Ovary (tissue), 9 donors: ENCODE results near the gene RASSF10. TPM values are rescaled to one million over a fixed set of nuclear protein-coding genes. Genes with fewer than 3 reads are reported as not detected.

ENCODE experiments used
- DNase-seq, 5 donors: peaks; one replicate each; pipeline ENCODE4 v3.0.0-alpha.2; 2019 to 2020
- H3K27ac ChIP-seq, 2 donors: fragments of 200-600 bp; one replicate each; pipeline versions ENCODE4 v1.5.1 to v1.8.0; 2019 to 2022
- H3K27me3 ChIP-seq: fragments of 200-600 bp; one replicate; pipeline ENCODE4 v1.8.0; 2022
- H3K36me3 ChIP-seq: fragments of 200-600 bp; sonication (generic); one replicate; pipeline ENCODE4 v1.5.1; 2019
- H3K4me1 ChIP-seq: one replicate; pipeline ENCODE4 v1.8.1; 2013; ENCODE audit warnings: mild to moderate bottlenecking, moderate library complexity; ENCODE audit not compliant: insufficient read depth
- H3K4me3 ChIP-seq: fragments of 200-600 bp; sonication (generic); one replicate; pipeline ENCODE4 v1.5.1; 2017
- H3K9me3 ChIP-seq, 2 donors: fragments of 200-600 bp in 1 of 2; sonication (generic) in 1 of 2; one replicate each; pipeline versions ENCODE4 v1.5.1 to v1.8.1; 2013 to 2019; ENCODE audit warnings: mild to moderate bottlenecking in 1 of 2, moderate library complexity in 1 of 2
- EP300 ChIP-seq: sonication (generic); formaldehyde crosslinking; IDR thresholded peaks from one replicate; pipeline ENCODE4 v1.6.1; 2017; ENCODE audit warnings: antibody characterized with exemption
- POLR2A ChIP-seq: fragments of 450-650 bp; IDR thresholded peaks from one replicate; pipeline ENCODE4 v1.6.1; 2017; ENCODE audit warnings: antibody characterized with exemption, mild to moderate bottlenecking, moderate library complexity
- WGBS, 3 donors: extraction: QIAGEN DNeasy Blood & Tissue Kit in 1 of 3; methylation state at CpG; one replicate each; pipeline versions ENCODE4 v1.1.5 to v1.1.7; 2013 to 2017; 5-methylcytosine and 5-hydroxymethylcytosine counted together
- intact Hi-C, 4 donors: fragments of 100-400 bp; cut with DNase I; formaldehyde crosslinking; loops; one replicate each; pipeline versions ENCODE4 v1.11.0 to v1.15.1; 2022 to 2023
- polyA plus RNA-seq, 2 donors: library from polyadenylated mRNA; stranded (reverse); fragments of 200-250 nt in 1 of 2; fragments of 350-450 nt in 1 of 2; fragmentation: Illumina TruSeq in 1 of 2; extraction: RNeasy Lipid Tissue Mini Kit (QIAGEN cat#74804) in 1 of 2; gene quantifications; one replicate each; pipeline ENCODE4 v1.2.3, GENCODE V29; 2013 to 2014
- total RNA-seq, 7 donors: library from RNA; depleted of rRNA in 2 of 7; stranded (reverse); fragments of >200 nt in 2 of 7; fragmentation: NEBNext Ultra II Directional in 3 of 7; extraction: Animal tissue kit (Norgen Biotek cat#: 25700) in 3 of 7; gene quantifications; one replicate each; pipeline versions ENCODE4 v1.1.0 to v1.2.4, GENCODE V29; 2016 to 2023
- TF ChIP-seq, protein P1 (sequence below), 3 donors: fragments of 450-650 bp in 2 of 3; fragments of 200-600 bp in 1 of 3; IDR thresholded peaks; one replicate each; pipeline versions ENCODE4 v1.5.1 to v1.8.0; 2016 to 2022; ENCODE audit warnings: antibody characterized with exemption in 3 of 3, mild to moderate bottlenecking in 1 of 3
- donor health status: DM: no; HTN: no; CAD: no; lungs with moderate emphysema.
- donor health status: DM: no; HTN: no; CAD: no.
- donor health status: Bipolar disorder and iron deficiency.
- donor health status: DM: yes; HTN: yes; CAD: no.
- donor health status: DM: no; HTN: no; CAD: no.
- donor health status: DM: yes; HTN: yes; CAD: no.

The RASSF10 gene
- total and polyA plus RNA-seq, 9 donors = 0.36 to 3.8 (median 0.72) TPM; not detected in 3

DNA sequence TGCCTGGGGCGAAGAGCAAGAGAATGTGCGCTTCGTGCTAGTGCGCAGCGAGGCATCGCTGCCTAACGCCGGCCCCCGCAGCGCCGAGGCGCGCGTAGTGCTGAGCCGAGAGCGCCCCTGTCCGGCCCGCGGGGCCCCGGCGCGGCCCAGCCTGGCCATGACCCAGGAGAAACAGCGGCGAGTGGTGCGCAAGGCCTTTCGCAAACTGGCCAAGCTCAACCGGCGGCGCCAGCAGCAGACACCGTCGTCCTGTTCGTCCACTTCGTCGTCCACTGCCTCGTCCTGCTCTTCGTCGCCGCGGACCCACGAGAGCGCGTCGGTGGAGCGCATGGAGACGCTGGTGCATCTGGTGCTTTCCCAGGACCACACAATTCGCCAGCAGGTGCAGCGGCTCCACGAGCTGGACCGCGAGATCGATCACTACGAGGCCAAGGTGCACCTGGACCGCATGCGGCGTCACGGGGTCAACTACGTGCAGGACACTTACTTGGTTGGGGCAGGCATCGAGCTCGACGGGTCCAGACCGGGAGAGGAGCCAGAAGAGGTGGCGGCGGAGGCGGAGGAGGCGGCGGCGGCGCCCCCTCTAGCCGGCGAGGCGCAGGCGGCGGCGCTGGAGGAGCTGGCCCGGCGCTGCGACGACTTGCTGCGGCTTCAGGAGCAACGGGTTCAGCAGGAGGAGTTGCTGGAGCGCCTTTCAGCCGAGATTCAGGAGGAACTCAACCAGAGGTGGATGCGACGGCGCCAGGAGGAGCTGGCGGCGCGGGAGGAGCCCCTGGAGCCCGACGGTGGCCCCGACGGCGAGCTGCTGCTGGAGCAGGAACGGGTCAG is 1.0 kb downstream of the RASSF10 start:
- H3K9me3 ChIP-seq = no peaks in the 10 kb centered on the region
- H3K27me3 ChIP-seq = no peaks in the 10 kb centered on the region
- WGBS, 3 donors = 1 to 2% (median 1%) methylated on average over 56 to 94 of the region's 94 CpGs
- TF ChIP-seq POLR2A (no peak), EP300 (no peak)
- TF ChIP-seq, protein P1, sequence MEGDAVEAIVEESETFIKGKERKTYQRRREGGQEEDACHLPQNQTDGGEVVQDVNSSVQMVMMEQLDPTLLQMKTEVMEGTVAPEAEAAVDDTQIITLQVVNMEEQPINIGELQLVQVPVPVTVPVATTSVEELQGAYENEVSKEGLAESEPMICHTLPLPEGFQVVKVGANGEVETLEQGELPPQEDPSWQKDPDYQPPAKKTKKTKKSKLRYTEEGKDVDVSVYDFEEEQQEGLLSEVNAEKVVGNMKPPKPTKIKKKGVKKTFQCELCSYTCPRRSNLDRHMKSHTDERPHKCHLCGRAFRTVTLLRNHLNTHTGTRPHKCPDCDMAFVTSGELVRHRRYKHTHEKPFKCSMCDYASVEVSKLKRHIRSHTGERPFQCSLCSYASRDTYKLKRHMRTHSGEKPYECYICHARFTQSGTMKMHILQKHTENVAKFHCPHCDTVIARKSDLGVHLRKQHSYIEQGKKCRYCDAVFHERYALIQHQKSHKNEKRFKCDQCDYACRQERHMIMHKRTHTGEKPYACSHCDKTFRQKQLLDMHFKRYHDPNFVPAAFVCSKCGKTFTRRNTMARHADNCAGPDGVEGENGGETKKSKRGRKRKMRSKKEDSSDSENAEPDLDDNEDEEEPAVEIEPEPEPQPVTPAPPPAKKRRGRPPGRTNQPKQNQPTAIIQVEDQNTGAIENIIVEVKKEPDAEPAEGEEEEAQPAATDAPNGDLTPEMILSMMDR (IDR thresholded peaks at IDR 0.05) = no peak
- no peak overlapping the region for H3K4me3 ChIP-seq
- H3K27ac ChIP-seq = no peak overlapping the region
- H3K36me3 ChIP-seq = no peaks in the 10 kb centered on the region
- H3K4me1 ChIP-seq = peaks cover 3% of the 10 kb centered on the region
- DNase-seq = no peak
- intact Hi-C loops = no loop called here

DNA sequence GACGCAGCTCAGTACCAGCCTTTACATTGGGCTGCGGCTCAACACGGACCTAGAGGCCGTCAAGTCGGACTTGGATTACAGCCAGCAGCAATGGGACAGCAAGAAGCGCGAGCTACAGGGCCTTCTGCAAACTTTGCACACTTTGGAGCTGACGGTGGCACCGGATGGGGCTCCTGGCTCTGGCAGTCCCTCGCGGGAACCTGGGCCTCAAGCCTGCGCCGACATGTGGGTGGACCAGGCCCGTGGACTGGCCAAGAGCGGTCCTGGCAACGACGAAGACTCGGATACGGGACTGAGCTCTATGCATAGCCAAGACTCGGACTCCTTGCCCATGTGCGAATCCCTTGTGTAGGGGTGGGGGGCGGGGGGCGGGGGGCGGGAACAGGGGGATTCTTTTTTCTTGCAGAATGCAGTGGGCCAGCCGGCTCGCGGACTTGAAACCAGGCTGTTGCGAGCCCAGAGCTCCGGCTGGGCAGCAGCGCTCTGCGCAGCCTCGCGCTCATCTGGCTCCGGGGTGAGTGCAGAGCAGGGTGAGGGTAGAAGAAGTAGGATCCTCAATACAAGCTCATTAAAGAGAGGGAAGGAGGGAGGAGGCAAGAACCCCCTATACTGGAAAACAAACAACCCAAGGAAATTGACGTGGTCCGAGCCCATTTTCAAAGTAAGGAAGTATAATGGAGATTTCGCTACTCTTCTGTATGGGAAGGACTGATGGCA is 1.8 kb downstream of the RASSF10 start:
- DNase-seq = peak in 1 of 5 donors; percentile 32
- TF ChIP-seq EP300 = no peak
- TF ChIP-seq, protein P1 (IDR thresholded peaks at IDR 0.05) = no peak
- TF ChIP-seq POLR2A = no peak
- no peaks in the 10 kb centered on the region for H3K36me3 ChIP-seq
- no peaks in the 10 kb centered on the region for H3K9me3 ChIP-seq
- no peak overlapping the region for H3K27ac ChIP-seq
- intact Hi-C loops = no loop called here
- no peak overlapping the region for H3K4me3 ChIP-seq
- WGBS, 3 donors = 5 to 9% (median 8%) methylated on average over 33 to 37 of the region's 37 CpGs
- no peaks in the 10 kb centered on the region for H3K27me3 ChIP-seq
- peaks cover 3% of the 10 kb centered on the region for H3K4me1 ChIP-seq

DNA sequence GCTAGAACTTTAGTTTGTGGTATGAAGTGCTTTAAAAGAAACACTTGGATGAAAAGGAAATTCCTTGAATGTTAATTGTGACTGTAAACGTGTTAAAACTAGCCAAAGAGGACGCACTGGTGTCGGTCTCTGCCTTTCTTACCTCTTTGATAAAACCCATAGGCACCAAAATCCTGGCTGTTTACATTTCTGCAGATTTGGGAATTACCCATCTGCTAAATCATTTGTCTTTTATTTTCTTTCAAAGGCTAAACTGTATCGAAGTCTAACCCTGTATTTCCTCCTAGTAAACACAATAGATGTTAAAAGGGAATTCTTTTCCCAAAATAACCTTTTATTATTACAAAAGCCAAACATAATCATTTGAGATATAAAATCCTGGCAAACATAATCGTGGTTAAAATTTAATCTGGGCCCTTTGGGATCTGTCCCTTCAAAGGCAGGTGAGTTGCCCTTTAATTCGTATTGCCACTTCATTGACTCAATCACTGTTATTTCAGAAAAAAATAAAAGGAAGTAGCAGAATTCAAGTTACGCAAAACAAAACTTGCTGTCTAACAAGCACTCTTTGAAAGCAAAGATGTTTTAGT is 2.4 kb downstream of the RASSF10 start:
- Histone ChIP-seq H3K4me1 (peaks cover 3% of the 10 kb centered on the region), H3K36me3 (no peaks in the 10 kb centered on the region), H3K27ac (no peak overlapping the region), H3K9me3 (no peaks in the 10 kb centered on the region), H3K27me3 (no peaks in the 10 kb centered on the region), H3K4me3 (no peak overlapping the region)
- DNase-seq = no peak
- TF ChIP-seq, protein P1 (IDR thresholded peaks at IDR 0.05) = no peak
- TF ChIP-seq POLR2A (no peak), EP300 (no peak)
- intact Hi-C loops = no loop called here
- 27 to 40% (median 34%) methylated on average over 7 of the region's 7 CpGs for WGBS, 3 donors

DNA sequence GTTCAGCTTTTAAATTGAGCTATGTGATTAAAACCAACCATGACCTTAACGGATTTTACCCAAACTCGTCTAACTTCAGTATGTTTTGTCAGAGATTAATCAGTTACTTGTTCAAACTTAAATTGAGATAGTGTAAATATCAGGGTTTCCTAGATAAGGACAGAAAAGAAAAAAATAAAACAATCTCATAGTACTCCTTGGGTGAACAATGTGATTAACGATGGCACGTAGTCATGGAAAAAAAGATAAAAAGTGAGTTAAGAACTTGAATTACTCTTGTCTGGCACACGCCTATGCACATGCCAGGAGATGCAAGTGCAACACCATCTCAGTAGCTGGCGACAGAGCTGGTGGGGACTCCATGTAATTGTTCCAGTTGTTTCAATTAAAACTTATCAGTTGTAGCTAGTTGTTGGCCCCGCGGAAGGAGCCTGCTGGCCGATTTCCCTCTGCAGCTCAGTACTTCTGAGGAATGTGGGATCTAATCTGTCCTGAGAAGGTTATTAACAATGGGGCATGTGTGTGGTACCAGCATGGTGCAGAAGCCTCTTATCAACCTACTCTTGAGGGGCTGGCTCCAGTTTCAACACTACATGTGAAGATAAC is 3.0 kb downstream of the RASSF10 start:
- TF ChIP-seq, protein P1 (IDR thresholded peaks at IDR 0.05) = no peak
- TF ChIP-seq POLR2A (no peak), EP300 (no peak)
- WGBS, 3 donors = 28 to 42% (median 29%) methylated on average over 9 of the region's 9 CpGs
- H3K4me3 ChIP-seq = no peak overlapping the region
- no peak overlapping the region for H3K27ac ChIP-seq
- no peak for DNase-seq
- intact Hi-C loops = no loop called here
- H3K36me3 ChIP-seq = no peaks in the 10 kb centered on the region
- no peaks in the 10 kb centered on the region for H3K9me3 ChIP-seq
- peaks cover 3% of the 10 kb centered on the region for H3K4me1 ChIP-seq
- no peaks in the 10 kb centered on the region for H3K27me3 ChIP-seq
